ENCODE results near the gene SPATA3.

DNA sequence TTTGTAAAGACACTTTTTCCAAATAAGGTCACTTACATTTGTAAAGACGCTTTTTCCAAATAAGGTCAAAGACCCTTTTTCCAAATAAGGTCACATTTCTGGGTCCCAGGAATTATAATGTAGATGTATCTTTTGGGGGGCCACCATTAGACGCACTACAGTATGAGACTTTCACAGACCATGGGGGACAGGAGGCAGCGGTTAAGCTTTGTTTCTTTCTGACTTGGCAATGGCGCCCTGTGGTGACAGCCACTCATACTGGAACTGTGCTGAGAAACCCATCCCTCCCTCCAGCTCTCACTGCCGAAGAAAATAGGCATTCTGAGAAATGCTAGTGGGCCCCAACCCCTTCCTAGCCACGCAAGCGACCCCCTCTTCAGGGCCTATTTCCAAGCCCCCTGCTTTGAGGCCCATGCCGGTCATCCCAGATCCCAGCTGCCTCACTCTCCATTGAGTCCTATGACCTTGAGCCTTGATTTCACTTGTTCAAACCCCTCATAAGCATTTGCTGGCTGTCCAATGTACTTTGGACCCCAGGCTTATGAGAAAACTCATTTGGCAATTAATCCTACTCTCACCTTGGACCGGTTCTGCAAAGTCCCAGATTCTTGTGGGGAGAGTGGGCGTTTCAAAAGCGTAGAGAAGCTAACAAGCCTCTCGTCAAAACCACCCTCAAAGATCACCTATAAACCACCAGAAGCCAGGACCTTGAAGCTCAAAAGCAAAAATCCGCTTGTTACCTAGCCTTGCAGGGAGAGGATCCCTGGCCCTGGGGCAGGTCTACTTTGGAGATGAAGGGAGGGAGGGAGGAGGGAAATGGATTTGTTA lies 11.3 kb upstream of the SPATA3 start:
- no peak for TF ChIP-seq YY1 (IDR thresholded peaks at IDR 0.05; ENCODE audit: insufficient read depth, insufficient read length)
- TF ChIP-seq SUZ12 (IDR thresholded peaks at IDR 0.05; ENCODE audit: extremely low read depth, insufficient read depth, insufficient read length): no peak

All from NT2/D1 (cell line).